HG02885 (cell line): ENCODE results near the gene EVA1B.

Source experiments
- ATAC-seq: cut with Tn5 transposase; IDR thresholded peaks from one replicate; pipeline ENCODE4 v1.9.1; 2021; ENCODE audit warnings: mild to moderate bottlenecking; ENCODE audit not compliant: unreplicated experiment, poor library complexity

Gene EVA1B

DNA sequence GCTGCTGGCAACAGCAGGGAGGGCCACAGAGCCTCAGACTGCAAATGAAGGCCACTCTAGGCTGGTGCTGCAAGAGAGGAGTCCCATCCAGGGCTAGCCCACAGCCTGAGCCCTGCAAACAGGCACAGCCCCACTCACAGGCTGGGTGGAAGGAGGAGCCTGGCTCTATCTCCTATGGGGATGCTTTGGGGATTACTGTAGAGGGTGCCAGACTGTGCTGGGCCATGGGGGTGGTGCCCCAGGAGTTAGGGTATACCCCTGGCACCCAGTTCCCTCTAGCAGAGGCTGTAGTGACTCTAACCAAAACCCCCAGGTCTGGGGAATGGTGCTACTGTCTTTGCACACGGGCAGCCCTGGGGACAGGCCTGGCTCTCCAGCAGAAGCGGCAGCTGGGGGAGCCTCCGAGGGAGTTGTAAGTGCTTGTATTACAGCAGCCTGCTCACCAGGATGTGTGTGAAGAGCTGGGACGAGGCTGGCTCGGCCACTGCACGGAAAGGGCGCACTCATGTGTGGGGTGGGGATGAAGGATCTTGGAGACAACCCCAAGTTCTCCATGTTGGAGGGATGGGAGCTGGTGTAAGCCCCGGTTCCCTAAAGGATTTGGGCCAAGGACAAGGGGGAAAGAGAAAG lies 23.4 kb upstream of the EVA1B start:
- no peak for ATAC-seq

DNA sequence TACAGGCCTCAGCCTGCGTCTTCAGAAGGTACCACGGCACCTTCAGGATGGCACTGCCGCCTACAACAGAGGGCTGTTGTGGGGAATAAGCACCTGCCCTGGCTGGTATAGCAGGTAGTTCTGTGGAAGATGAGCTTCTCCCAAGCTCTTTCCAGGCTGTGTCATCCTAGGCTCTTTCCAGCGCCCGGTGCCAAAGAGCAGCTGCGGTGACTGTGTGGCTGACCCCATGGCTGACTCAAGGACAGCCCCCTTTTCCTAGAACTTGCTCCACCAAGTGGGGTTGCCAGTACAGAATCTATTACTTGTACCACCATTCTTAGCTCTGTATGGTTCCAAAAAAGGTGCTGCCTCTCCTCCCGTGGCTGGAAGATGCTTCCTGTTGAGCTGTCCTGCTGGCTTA lies 21.9 kb upstream of the EVA1B start:
- ATAC-seq = no peak

DNA sequence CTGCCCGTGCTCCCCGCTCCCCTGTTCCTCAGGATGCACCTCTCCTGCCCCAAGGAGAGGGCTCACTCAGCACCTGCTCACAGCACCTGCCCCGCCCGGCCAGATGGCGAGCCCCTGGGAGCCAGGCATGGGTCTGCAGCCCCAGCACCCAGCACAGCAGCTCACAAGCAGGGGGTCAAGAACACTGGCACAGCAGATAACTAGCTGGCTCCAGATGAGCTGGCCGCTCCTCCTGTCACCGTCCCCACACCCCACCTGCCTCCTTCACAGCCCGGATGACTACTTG lies 20.9 kb upstream of the EVA1B start:
- no peak for ATAC-seq

DNA sequence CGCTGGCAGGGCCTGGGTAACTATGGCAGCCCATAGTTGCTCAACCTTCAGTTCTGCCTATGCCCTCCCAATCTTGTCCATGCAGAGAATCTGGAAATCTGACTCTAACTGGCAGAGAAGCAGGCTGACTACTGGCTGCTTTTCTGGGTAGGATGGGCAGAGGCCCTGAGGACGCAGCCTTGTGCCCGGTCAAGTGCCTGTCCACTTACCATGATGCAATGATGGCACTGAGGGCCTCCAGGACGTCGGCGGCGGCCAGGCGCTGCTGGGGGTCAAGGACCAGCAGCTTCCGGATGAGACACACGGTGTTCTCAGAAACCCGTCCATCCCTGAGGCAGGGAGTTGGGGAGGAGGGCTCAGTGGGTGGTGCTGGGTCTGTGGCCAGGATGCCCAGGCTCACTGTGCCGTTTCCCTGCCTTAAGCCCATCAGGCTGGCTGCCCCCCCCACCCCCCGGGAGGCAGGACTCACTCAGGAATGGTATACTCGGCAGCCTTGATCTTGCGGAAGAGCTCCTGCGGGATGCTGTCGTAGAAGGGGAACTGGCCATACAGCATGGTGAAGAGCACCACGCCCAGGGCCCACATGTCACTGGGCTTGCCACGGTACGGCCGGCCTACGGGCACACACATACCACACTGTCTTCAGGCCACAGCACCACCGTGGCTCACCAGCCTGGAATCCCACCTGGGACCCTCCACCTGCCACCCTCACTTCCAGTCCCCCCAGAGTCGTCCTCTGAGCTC lies 20.4 kb upstream of the EVA1B start:
- no peak for ATAC-seq

DNA sequence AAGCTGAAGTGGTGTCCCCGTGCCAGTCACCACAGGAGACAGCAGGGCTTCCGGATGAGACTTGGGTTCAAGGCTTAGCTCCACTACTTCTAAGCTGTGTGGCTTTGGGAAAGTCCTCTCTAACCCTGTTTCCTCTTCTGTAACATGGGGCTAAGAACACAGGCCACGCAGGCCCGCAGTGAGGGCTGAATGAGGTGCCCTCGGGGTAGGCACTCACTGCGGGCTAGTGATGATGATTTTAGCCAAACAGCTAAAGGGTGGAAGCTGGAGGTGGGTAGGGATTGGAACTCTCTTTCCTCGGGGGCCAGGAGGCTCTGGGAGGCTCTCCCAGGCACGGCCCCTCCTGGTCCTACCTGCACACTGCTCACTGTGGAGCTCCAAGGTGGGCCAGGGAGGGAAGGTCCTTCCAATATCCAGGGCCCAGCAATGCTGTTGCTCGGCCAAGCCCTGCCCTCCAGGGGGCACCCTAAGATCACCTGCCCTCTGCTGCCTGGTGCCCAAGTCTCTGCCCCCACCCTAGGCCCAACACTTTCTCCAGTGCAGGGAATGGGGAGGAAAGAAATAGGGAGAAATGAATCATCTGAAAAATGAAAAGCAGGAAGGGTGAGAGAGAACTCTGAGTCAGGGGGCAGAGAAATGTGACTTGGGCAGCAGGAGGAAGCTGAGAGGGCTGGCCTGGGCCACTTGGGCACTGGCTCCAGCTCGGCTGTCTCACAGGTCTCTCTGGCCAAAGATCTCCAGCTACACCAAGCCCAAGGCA lies 19.2 kb upstream of the EVA1B start:
- ATAC-seq = no peak

DNA sequence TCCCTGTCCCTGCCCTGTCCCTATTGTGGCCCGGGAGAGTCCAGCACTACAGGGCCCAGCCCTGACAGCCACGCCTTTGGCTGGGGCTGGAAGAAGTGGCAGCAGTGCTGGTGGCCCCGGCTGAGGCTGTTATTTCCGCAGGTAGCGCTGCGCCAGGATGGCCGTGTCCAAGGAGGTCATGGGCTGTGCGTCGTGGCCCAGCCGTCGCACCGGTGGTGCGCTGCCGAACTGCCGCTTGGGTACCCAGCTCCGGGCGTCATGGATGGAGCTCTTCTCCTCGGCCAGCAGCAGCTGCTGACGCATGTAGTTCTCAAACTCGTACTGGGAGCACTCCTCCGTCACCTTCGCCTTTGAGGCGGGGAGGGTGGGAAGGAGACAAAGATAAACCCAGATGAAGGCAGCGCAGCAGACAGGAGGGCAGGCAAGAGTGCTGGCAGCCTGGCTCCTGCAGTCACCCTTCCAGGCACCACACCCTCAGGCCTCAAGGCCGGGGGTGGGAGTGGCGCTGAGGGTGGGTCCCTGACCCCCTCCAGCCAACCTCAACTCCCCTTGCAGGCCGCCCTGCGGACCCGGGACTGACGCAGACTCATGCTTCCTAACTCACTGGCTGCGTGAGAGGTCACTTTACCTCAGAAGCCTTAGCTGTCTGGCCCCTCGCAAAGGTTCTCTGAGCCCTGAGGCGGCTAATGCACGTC lies 18.3 kb upstream of the EVA1B start:
- ATAC-seq = no peak

DNA sequence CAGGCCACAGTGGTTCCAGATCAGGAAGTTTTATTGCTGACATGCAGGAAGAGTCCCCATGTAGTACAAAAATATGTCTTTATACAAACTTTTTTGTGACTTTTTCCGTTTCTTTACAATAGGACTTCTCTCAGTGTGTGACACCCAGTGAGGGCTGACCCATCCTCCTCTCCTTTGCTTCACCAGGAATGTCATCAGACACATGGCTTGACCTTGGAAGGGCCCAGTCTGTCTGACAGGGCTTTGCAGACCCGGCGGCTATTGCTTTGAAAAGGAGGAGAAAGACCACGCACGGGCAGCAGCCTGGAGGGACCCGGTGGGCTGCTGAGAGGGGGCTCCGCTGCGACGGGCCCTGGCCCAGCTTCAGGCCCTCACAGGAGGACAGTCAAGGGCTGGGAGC lies 16.2 kb upstream of the EVA1B start:
- no peak for ATAC-seq

DNA sequence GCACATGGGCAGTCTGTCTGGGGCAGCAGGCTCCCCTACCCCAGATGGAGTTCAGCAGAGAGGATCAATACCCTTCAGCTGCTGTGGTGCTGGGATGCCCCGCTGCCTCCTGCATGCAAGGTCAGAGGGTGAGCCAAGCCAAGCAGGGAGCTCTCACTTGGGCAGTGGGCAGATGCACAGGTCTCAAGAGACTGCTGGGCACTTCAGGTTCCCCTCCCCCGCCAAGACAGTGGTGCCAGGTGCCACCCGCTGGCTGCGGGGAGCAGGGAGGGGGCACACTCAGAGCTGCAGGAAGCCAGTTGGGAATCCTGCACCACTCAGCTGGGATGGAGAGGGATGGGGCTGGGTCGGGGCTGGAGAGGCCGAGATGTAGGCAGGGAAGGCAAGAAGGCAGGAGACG lies 15.8 kb upstream of the EVA1B start:
- ATAC-seq = no peak

DNA sequence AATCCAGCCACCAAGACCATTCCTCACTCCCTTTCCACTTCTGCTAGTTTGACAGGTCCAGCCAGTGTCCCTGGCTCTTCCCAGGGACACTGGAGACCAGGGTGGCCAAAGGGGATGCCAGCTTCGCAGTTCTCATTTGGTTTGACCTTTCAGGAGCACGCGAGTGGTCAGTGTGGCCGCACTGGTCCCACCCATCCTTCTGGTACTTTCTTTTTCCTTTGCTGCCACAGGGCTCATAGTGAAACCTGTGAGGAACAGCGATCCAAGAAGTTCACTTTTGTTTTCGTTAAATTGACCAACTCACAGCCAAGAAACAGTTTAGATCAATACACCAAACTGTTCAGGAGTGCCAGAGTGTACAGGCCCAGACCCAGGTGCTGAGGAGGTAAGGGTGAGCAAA lies 14.4 kb upstream of the EVA1B start:
- ATAC-seq = no peak

DNA sequence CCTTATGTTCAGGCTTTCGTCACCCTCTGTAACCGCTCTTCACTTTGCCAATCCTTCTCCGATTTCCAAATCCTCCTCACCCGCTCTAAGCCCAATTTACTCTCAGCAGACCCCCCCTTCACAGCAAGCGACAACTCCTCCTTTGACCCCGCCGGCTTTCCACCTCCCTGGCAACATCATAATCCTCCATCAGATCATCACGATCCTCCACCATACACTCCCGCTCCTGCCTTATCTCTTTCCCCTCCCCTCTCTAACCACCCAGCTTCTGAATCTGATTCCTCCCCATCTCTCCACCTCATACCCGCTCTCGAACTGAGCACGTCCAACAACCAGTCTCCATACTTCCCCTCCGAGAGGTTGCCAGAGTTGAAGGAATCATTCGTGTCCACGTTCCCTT lies 7.5 kb upstream of the EVA1B start:
- ATAC-seq = no peak

DNA sequence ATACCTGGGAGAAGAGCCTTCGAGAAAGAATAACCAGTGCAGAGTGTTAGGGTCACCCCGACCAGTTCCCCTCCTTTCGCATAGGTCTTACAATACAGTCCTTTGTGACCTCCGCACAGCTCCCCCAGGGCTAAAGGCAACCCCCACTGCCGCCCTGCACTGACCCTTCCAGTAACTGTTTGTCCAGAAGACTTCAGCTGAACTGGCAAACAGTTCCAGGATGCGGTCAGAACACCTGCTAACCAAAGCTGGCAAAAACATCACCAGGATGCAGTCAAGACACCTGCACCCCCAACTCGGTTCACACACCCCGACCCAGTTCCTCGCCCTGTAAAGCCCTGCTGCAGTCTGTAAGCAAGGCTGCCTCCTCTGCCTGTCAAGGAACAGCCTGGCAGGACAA lies 6.4 kb upstream of the EVA1B start:
- ATAC-seq = no peak

DNA sequence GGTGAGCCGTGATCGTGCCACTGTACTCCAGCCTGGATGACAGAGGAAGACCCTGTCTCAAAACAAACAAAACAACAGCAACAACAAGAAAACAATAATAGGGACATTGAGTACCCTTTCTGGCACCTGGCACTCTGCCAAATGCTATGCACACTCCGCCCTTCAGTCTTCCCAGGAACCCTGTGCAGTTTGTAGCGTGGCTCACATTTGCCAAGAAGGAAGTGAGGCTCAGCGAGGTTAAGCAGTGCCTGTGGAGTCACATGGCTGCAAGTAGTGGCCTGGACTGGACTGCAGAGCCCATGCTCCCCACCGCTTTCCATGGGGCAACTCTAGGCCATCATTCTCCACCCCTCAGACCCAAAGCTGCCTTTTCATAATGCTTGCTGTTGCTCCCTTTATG lies 5.3 kb upstream of the EVA1B start:
- no peak for ATAC-seq

DNA sequence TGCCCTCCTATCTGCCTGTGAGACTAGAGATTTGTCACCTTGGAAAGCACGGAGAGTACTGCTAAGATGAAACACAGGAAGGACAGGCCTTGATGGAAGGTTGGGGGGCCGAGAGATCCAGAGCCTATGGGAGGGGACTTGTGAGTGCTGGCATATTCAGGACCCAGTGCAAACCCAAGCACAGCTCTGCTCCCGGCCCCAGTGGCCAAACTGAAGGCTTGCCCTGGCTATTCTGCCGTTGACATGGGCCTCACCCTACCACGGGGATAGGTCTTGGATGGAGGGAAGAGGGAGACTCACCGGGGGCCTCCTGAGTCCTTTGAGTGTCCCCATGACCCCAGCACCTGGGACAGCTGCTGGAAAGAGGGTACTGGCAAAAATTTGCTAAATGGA lies 4.6 kb upstream of the EVA1B start:
- ATAC-seq = no peak

DNA sequence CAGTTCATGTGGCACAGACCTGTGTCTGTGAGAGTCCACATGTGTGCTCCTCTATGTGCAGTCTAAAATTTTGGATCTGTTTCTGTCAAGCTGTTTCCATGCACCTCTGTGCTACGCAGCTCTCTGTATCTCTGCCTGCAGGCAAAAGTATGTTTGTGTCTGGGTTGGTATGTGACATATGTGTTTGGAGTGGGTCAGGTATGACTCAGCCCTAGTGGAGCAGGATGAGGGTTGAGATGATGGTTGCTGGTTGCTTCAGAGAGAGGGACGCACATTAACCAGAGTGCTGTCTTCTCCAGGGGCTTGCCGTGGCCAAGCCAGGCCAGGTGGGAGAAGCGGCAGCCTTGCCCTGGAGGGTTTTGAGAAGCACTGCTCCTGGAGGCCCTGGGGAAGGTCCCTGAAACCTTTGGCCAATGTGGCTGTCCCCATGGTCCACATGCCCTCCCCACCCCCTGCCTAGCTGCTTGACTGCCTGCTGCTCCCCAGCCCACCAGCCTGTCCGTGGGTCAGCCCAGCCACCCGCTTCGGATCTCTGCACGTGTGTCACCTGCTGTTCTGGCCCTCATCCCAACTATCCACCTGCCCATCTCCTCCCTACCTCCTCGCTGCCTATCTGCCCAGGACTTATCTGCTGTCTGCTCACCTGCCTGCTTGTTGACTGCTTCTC lies 4.1 kb upstream of the EVA1B start:
- no peak for ATAC-seq

DNA sequence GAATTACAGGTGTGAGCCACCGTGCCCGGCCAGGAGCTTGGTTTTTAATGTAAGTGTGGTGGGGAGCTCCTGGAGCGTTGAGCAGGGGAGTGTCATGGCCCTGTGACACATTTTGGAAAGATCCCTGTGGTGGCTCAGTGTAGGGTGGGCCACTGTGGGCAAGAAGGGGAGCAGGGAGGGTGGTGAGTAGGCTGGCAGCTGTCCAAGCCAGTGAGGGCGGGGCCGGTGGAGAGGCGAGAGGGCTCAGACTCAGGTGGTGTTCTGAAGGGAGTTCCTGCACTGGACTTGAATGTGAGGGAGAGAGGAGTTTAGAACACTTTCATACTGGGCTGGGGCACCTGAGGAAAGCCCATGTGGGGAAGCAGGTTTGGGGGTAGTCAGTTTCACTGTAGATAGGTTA lies 3.1 kb upstream of the EVA1B start:
- ATAC-seq = no peak

DNA sequence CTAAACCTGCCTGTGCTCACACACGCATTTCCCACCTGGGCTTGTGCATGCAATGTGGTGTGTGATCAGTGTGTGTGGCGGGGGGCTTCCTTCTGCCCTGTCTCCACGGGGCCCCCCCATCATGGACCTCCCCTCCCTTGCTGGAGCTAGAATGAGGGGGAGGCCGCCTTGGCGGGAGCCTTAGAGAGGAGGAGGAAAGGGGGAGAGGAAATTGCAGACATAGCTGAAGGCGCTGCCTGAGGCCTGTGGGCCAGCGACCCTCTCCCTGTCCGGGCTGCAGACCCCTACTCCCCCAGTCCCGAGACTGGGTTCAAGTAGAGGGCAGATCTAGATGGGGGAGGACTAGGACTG lies 883 bp upstream of the EVA1B start:
- ATAC-seq = no peak

DNA sequence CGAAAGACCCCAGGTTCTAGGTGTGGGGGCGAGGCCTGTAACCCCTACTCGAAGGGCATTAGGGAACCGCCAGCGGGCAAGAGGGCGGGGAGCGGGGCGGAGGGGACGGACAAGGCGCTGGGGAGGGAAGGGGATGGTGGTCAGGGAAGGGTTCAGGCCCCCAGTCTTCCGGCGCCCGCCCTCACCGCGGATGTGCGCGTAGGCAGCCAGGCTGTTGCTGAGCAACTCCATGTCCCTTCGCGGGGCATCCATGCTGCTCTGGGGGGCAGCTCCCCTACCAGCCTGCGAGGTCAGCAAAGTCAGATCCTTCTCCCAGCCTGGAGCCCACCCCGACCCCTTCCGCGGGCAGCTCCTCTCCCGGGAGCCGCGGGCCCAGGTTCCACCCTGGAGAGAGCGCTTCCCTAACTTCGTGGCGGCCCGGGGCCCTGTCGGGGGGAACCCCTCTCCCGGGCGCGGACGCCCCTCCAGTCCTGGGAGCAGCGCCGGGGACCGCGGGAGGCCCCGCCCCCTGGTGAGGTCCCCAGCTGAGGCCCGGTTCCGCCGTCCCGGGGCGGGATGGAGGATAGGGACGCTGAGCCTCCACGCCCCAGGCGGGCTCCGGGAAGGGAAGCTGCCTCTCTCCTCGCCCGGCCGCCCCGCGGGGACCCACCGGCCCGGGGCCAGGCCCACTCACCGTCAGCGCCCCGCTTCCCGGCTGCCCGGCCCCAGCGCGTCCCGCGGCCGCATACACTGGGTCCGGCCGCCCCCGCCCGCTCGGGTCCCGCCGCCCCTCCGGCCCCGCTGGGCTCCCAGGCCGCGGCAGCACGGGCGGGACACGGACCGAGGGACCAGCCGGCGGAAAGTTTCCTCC lies 434 bp downstream of the EVA1B start:
- ATAC-seq = peak; percentile 27

DNA sequence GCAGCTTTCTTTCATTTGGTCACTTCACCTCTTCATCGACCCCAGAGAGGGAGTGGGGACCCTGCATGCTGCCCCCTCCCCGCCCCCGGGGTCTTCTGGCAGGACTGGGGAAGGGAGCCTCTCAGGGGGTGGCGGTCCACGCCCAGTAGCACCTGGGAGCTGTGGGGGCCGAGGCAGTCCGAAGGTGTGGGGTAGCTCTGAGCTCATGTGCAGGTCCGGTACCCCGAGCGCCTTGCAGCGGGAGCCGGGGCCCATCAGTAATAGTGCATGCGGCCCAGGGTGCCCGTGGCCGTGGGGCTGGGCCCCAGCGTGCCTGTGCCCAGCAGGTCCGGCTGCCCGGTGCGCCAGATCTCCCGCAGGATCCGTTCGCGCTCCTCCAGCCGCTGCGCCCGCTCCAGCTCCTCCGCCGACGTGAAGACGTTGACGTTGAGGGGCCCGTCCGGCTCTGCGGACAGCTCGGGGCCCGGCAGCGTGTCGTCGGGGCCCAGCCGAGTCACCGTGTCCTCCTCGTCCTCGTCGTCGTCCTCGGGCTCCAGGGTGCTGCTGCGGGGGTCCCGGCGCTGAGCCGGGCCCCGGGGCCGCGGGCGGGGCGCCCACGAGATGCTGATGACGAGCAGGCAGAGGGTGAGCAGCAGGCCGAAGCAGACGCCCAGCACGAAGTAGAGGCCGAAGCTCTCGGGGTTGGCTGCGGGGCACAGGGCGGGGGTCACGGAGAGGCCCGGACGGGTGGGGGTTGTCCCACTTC lies 1.2 kb downstream of the EVA1B start:
- no peak for ATAC-seq
